GM10266 (cell line): ENCODE data around the gene RASIP1.

Source experiments
- DNase-seq: peaks from one replicate; pipeline ENCODE4 v3.0.0; 2012; ENCODE audit errors: extremely low spot score
- TF ChIP-seq, protein P1 (sequence below): IDR thresholded peaks from 2 replicates; pipeline ENCODE4 v1.5.1; 2012; ENCODE audit warnings: mild to moderate bottlenecking, low read depth; ENCODE audit not compliant: control insufficient read depth, insufficient read depth; ENCODE audit errors: missing control alignments

Gene RASIP1

DNA sequence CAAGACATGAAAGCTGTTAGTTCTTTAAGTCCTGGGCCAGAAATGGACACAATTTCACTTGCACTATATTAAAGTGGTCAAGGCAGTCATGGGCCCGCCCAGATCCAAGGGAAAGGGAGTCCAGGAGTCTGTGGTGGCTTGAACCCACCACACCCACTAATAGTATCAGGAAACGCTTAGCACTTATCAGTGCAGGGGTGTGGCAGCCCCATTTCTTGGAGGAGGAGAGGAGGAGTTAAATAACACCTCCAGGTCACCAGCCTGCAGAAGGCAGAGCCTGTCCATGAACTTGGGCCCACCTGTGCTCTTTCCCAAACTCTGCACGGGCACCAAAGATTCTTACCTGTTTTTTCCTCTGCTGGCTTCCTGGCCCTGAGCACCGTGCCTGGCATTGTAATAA, 62.2 kb downstream of the RASIP1 start:
- DNase-seq, result no peak
- TF ChIP-seq, protein P1, sequence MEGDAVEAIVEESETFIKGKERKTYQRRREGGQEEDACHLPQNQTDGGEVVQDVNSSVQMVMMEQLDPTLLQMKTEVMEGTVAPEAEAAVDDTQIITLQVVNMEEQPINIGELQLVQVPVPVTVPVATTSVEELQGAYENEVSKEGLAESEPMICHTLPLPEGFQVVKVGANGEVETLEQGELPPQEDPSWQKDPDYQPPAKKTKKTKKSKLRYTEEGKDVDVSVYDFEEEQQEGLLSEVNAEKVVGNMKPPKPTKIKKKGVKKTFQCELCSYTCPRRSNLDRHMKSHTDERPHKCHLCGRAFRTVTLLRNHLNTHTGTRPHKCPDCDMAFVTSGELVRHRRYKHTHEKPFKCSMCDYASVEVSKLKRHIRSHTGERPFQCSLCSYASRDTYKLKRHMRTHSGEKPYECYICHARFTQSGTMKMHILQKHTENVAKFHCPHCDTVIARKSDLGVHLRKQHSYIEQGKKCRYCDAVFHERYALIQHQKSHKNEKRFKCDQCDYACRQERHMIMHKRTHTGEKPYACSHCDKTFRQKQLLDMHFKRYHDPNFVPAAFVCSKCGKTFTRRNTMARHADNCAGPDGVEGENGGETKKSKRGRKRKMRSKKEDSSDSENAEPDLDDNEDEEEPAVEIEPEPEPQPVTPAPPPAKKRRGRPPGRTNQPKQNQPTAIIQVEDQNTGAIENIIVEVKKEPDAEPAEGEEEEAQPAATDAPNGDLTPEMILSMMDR, result no peak

DNA sequence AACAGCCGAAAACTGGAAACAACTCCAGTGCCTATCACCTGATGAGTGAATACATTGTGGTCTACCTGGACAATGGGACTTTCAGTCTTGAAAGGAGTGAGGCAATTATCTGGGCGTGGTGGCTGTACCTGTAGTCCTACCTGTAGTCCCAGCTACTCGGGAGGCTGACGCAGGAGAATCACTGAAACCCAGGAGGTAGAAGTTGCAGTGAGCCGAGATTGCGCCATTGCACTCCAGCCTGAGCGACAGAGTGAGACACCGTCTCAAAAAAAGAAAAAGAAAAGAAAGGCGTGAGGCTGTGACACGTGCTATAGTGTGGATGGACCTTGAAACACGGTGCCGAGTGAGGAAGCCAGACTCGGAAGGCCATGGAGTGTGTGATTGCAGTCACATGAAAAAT, 63.5 kb downstream of the RASIP1 start:
- DNase-seq, result no peak
- TF ChIP-seq, protein P1, result no peak

DNA sequence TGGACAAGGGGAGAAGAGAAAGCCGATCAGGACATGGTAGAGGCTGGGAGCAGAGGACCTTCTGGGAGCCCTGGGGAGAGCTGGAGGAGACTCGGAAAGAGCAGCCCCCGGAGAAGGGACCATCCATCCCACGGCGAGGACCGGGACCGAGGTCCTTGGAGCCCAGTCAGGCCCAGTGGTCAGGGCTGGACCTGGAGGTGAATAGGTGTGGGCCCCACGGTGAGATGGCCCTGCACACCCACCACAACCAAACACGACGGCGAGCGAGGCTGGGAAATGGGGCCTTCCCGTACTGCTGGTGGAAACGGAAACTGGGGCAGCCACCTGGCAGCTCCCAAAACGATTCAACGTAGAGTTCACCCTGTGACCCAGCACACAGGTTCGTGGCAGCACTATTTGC, 63.9 kb downstream of the RASIP1 start:
- DNase-seq, result no peak

DNA sequence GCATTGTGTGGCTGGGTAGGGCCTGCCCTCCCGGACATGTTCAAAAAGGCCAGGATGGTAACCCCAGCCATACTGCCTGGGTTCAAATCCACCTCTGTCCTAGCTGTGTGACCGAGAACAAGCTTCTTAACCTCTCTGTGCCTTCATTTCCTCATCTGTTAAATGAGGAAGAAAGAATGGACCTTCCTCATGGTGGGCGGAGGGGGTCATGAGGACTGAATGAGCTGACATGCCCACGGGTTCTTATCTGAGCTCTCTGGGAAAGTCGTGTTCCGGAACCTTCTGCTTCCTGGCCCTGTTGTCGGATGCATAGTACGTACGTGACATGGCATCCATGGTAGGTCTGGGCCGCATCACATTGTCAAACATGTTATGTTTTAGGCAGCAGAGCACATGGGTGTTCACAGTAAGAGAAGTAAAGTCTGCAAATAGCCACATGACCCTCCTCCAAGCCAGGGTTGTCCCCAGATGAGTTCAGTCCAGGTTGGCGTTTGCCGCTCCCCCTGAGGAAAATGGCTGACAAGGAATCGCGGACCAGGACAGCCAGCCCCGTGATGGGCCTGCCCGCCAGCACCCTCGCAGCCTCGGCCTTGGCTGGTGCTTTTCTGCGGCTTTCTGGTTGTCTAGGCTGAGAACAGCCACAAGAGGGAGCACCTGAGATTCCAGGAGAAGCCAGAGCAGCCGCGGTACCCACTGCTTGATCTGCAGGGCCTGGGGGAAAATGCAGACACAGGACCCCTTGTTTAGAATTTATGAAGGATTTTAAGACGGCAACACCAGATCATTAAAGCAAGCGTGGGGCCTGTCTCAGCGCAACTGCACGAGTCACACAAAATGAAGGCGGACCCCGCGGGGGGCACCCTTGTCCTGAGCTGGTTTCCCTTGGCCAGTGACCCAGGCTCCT, 65.2 kb downstream of the RASIP1 start:
- TF ChIP-seq, protein P1, result peak; percentile 83
- peak; percentile 96 for DNase-seq

More for the DNA sequence above, 63.9 kb downstream of the RASIP1 start:
- TF ChIP-seq, protein P1, result no peak

DNA sequence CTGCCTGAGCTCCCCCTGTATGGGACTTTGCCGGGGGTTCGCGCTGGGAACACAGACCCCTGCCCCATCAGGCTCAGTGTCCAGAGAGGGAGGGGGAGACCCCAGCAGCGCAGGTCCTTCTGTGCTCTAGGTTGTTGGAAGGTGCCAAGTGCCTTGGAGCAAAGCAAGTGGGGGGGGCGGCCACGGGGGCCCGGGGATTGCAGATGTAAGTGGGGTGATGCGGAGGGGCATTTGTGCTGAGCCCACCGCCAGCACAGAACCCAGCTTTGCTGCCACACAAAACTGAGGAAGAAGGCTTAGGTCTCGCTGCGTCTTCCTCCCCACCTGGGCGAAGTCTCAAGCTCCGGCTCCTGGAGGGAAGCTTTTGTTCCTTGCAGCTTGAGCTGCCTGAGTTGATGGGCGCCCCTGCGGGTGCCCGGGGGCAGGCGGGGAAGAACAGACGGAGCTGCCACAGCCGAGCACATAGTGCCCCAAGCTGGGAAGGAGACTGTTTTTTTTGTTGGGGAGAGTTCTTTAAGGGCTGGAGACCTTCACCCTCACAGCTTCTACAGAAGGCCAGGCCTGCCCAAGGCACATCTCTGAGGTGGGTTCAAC, 66.1 kb downstream of the RASIP1 start:
- TF ChIP-seq, protein P1, result no peak
- no peak for DNase-seq

DNA sequence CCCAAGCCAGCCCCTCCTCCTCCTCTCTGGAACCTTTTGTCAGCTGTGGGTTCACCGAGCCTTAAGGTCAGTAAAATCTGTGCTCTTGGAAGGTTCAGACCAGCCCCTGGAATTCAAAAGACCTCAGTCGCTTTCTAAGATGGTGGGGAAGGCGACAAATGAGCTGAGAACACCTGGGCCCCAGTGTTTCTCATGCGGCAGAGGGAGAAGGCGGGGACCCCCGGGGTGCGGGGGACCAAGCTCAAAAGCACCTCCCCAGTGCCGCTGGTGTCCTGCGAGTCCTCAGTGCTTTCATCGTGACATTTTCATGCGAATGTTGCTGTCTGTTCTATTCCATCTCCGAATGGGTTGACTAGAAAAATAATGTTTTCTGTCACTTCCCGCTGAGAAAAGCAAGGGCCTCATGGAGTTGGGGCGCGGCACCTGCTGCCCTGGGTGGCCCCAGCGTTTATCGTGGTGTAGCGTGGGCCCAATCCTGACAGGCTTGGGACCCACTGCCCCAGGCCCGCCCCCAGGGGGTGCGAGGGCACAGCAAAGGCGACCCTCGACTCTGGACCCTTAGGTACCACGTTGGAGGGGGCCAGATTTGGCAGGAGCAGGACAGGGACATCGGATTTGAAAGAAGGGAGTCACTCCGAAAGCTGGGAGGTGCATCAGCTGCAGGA, 66.8 kb downstream of the RASIP1 start:
- no peak for DNase-seq
- TF ChIP-seq, protein P1, result no peak

DNA sequence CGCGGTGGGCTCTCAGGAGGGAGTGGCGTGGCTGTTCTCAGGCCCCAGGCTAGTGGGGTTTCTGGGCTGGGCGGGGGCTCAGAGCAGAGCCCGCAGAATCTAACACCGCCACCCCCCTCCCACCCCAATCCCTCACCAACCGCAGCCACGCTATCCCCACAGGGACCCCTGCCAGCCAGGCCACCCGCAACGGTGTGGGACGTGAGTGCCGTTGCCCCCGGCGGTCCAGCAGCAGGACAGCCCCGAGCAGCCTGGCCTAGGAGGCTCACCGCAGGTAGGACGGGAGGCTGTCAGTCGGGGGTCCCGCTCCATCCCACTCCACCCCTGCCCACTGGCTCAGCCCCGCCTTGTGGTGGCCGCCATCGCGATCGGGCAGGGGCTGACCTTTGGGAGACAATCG, 67.4 kb downstream of the RASIP1 start, which contains the start of gene NTN5:
NTN5 (minus strand) TSS at position 24 of the 400 bp plus-strand sequence. CDS start 2,031 bp downstream, outside the sequence.
- no peak for DNase-seq
- TF ChIP-seq, protein P1, result no peak
